Measurements from ENCODE around the gene GDPD5. TPM values are rescaled to one million over a fixed set of nuclear protein-coding genes. Genes with fewer than 3 reads are reported as not detected.

Gene GDPD5
- polyA plus RNA-seq, 3 donors: 9.2 to 13.6 (median 12.1) TPM

- peak in 3 of 11 donors; percentile 46 to 62 (median 54) for DNase-seq (ENCODE audit: extremely low read depth in 1 of 11, low read depth in 9 of 11, low spot score in 4 of 11)
Measured at GRCh38 chr11:75465701-75466531, 59.8 kb downstream of the GDPD5 start.

DNA sequence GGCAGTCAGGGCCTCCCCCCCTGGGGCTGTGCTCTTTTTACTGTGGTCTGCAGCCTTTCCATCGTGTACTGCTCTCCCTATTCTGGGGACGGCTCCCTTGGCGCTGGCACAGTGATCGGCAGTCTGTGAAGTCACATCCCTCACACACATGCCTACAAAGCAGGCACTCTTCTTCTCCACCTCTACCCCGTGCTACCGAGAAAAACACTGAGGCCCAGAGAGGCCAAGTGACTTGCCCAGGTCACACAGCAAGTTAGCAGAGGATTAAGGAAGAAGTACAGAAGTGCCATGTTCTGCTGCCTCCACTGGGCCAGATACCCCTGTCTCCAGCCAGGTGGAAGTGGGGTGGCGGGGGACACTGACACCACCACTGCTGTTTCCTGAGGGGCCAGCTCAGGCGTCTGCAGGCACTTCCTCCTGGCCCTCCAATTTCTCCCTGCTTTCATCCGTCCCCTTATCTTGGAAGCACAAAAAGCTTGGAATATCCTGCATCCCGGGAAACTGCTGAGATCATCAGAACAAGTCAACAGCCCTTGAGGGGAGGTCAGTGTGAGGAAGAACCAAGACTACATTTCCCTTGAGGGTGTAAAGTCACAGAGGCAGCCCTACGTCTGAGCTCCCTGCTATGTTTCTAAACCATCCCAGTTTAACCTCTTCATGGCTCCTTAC lies 62.5 kb downstream of the GDPD5 start:
- no peak for DNase-seq (ENCODE audit: extremely low read depth in 1 of 11, low read depth in 9 of 11, low spot score in 4 of 11)

GRCh38 chr11:75462117-75462653 lies 63.6 kb downstream of the GDPD5 start:
- no peak for DNase-seq (ENCODE audit: extremely low read depth in 1 of 11, low read depth in 9 of 11, low spot score in 4 of 11)

- no peak for DNase-seq (ENCODE audit: extremely low read depth in 1 of 11, low read depth in 9 of 11, low spot score in 4 of 11)
Measured at GRCh38 chr11:75461151-75461550, 64.6 kb downstream of the GDPD5 start.

DNA sequence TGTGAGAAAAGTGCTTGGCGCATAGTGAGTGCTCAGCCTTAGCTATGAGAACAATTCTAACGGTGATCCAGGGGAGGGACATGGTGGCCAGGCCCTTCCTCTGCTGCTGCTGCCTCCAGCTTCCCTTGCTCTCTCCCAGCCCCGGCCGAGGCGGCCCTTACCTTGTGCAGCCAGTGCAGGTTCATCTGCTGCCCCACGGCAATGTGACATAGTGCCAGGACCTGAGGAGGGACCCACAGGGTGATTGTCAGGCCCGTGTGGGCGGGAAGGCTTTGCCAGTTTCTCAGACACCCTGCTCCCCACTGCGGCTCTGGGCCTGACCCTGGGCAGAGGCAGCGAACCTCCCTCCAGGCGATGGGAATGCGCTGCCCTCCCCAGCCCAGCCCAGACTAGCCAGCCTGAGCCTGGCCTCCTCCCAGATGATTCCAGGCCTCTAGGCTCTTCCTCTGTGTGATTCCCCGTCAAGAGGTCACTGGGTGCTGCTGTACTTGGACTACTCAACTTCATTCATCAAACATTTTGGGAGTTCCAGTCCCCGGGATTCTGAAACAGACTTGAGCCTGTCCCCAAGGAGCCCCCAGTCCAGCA lies 69.1 kb downstream of the GDPD5 start:
- no peak for DNase-seq (ENCODE audit: extremely low read depth in 1 of 11, low read depth in 9 of 11, low spot score in 4 of 11)

DNA sequence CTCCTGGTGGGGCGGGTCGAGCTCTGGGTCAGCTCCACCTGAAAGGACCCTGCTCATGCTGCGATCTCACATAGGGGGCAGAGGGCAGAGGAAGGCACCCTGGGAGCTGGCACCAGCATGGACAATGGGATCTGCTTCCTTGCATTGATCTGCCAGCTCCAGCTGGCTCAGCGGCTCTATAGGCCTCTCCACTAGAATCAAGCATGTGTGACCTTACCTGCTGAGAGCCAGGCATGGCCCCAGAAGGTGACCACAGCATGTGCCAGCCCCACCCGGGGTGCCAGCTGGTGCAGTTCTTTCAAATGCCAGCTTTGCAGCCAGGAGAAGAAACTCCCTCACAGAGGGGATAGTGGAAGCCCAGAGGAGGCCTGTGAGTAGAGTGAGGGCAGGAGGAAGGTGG lies 70.8 kb downstream of the GDPD5 start:
- no peak for DNase-seq (ENCODE audit: extremely low read depth in 1 of 11, low read depth in 9 of 11, low spot score in 4 of 11)

- DNase-seq (ENCODE audit: extremely low read depth in 1 of 11, low read depth in 9 of 11, low spot score in 4 of 11): no peak
Measured at GRCh38 chr11:75453916-75454655, 71.7 kb downstream of the GDPD5 start.

DNA sequence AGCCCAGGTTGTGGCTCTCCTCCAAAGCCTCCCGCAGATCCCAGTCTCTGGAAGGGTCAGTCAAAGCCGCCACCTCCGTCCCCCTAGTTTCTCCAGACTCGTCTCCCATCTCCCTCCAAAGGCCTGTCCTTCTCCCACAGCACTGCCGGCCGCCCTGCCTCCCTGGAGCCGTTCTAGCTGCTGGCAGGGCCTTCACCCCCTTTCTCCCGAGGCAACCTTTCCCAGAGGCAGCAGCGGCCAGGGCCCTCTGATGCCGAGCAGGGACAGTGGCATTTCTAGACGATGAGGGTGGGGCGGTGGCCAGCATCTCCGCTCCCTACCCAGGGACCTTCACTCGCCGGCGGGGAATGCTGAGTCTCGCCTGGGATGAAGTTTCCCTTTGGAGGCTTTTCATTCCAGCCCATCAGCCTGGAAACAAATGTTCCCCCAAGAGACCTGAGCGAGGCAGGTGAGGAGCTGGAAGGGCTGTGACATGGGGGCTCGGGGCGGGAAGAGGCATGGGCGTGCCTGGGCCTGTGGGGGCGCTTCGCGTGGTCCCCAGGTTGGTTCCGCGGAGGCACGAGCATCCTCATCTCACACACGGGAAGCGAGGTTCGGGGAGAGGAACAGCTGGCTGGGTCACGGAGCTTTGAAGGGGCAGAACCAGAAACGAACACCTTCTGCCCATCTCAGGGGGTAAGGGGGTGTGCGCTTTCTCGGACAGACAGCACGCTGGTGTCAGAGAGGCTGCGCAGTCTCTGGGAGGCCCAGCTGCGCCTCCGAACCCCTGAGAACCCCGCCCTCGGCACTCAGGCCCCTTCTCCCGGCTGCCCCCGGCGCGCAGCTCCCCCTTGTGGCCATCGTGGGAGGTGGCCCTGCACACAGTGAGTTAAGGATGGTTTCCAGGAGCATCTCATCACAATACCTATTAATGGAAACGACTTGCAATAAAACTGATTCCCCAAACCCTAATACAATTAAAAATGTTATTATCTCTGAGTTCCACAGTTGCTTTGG lies 74.6 kb downstream of the GDPD5 start:
- DNase-seq (ENCODE audit: extremely low read depth in 1 of 11, low read depth in 9 of 11, low spot score in 4 of 11): no peak

DNA sequence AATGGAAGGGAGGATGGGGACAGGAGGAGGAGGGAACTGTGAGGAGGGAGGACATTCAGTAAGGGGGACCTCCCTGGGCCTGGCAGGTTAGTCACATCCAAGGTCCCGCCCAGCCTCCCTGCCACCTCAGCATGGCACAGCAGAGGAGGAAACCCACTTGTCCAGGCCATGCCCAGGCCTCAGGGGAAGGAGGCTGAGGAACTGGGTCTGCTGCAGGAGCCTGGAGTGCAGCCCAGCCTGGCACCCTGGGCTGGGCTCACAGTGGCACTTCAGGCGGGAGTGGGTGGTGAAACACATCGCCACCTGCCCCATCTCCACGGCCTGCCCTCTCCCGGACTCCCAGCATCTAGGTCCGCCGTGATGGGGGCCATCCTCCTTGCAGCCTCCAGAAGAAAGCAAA lies 75.5 kb downstream of the GDPD5 start:
- DNase-seq (ENCODE audit: extremely low read depth in 1 of 11, low read depth in 9 of 11, low spot score in 4 of 11): no peak

DNA sequence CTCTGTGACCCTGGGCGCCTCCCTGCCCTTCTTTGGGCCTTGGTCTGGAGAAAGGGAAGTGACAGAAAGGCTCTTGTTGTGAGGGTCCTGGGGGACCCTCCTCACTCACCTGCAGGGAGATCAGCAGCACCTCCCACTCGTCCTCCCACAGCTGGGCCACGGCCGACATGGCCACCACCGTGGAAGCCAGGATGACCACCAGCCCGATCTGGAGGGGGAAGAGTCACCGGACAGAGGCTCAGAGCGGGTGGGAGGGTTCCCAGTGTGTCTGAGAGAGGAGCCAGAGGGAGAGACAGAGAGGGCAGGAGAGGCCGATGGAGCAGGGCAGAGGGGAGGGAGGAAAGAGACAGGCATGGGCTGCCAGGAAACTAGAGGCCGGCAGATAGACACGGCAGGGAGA lies 76.0 kb downstream of the GDPD5 start:
- DNase-seq (ENCODE audit: extremely low read depth in 1 of 11, low read depth in 9 of 11, low spot score in 4 of 11): no peak

- DNase-seq (ENCODE audit: extremely low read depth in 1 of 11, low read depth in 9 of 11, low spot score in 4 of 11): no peak
Measured at GRCh38 chr11:75449271-75449670, 76.5 kb downstream of the GDPD5 start.

DNA sequence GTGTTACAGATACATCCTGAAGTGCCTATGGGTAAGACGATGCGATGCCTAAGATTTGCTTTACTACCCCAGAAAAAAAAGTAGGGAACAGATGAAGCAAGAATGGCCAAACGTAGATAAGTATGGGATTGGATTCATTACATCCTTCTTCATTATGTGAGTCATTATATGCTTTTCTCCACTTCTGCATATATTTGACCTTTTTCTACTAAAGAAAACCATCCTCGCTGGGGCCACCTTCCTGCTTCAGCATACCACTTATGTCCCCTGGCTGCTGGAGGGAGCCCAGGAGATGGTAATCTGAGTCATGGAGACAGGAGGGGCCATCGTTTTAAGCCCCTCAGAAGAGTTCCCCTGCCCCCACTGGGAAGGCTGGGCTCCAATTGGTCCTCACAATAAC lies 78.3 kb downstream of the GDPD5 start:
- DNase-seq (ENCODE audit: extremely low read depth in 1 of 11, low read depth in 9 of 11, low spot score in 4 of 11): no peak

DNA sequence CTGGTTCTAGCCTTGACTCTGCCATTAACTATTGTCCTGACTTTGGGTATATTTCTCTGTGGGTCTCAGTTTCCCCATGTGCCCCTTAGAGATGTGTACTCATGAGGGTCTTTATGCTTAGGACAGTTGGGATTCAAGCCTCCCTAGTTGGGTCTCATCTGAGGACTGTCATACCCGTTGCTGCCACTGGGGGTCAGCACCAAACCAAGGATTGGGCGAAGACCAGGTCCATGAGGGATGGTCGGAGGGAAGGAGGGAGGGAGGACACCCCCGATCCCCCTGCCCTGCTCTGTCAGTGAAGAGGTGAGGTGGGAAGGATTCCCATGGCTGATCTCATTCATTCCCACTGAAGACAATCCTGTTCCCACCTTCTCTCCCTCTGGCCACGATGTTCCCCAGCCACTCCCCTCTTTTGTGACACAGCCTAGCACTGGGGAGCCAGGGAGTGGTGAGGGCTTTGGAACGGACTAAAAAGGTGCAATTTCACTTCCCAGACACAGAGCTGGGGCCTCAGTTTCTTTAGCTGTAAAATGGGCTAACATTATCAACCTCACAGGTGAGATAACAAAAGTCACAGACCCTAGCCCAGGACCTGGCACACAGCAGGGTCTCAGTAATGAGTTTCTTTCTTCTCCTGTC lies 80.3 kb downstream of the GDPD5 start:
- peak in 5 of 11 donors; percentile 37 to 65 (median 54) for DNase-seq (ENCODE audit: extremely low read depth in 1 of 11, low read depth in 9 of 11, low spot score in 4 of 11)

- DNase-seq (ENCODE audit: extremely low read depth in 1 of 11, low read depth in 9 of 11, low spot score in 4 of 11): no peak
Measured at GRCh38 chr11:75443043-75443442, 82.7 kb downstream of the GDPD5 start.

- DNase-seq (ENCODE audit: extremely low read depth in 1 of 11, low read depth in 9 of 11, low spot score in 4 of 11): no peak
Measured at GRCh38 chr11:75442161-75442885, 83.4 kb downstream of the GDPD5 start.

DNA sequence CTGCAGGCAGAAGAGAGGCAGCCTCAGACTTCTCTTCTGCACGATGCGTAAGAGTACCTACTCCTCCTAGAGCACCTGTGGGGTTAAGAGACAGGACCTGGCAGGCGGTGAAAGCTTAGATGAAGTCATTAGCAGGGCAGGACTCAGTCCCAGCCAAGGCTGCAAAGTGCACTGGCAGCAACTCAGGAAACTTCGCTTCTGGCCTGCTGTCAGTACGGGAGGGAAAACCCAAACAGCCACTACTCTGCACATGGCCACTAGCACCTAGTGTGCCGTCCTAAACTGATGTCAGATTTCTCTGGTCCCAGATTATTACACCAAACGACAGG lies 84.0 kb downstream of the GDPD5 start:
- no peak for DNase-seq (ENCODE audit: extremely low read depth in 1 of 11, low read depth in 9 of 11, low spot score in 4 of 11)

Measured in renal cortex interstitium (tissue), 11 donors.